HG03469 (cell line): ENCODE measurements around the gene RAP1GAP.

Source experiments
- ATAC-seq: cut with Tn5 transposase; IDR thresholded peaks from one replicate; pipeline ENCODE4 v1.9.1; 2021; ENCODE audit warnings: mild to moderate bottlenecking, moderate library complexity, moderate number of reproducible peaks; ENCODE audit not compliant: unreplicated experiment

The RAP1GAP gene

GRCh38 chr1:21614419-21615115 lies 54.6 kb downstream of the RAP1GAP start:
- no peak for ATAC-seq

- ATAC-seq, result no peak
These were observed 55.9 kb downstream of the RAP1GAP start for GRCh38 chr1:21613072-21613867.

DNA sequence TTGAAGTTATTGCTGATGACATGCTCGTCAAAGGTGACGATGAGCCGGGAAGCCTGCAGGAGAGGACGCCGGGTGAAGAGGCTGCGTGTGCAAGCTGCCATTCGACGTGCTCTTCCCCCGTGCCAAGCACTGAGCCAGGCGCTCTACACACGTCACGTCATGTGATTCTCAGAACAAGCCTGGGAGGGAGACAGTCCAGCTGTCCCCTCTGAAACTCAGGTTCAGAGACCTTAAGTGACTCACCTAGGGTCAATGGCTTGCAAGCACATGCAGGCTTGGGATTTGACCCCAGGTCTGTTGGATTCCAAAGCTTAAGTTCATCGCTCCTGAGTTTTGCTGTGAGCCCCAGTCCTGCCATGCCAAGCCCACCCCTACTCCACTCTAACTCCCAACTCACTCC lies 57.1 kb downstream of the RAP1GAP start:
- ATAC-seq, result no peak

DNA sequence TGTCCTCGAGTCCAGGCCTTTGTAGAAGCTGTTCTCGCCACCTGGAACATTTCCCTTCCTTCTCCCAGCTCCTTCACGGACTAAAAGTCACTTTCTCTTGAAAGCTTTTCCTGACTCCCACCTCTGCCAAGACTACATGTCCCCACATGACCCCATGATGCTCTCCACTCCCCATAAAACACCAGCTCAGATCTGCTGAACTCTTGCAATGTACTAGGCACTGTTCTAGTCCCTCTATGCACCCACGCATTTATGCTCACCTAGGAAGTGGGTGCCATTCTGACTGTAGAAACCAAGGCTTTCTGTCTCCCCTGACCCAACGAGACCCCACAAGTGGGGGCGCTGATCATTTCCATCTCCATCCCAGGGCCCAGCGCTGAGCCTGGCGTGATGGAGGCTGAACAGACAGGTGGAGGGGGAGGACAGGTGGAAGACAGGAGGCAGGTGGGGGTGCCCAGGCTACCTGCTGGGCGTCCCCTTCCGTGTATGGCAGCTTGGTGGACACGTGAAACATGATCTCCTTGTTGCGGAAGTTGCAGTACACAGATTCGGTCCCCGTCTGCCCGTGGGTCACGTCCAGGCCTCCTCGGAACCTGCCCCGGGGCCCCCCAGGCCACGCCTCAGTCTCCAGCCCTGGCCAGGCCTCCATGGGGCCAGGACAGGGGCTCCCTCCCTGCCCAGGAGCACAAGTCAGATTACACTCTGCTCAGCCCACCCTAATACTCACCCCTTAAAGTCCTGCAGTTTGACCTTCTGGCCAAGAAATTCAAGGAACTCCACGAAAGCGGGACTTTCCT lies 58.0 kb downstream of the RAP1GAP start:
- no peak for ATAC-seq

- ATAC-seq, result no peak
These were observed 59.1 kb downstream of the RAP1GAP start for GRCh38 chr1:21610027-21610426.

DNA sequence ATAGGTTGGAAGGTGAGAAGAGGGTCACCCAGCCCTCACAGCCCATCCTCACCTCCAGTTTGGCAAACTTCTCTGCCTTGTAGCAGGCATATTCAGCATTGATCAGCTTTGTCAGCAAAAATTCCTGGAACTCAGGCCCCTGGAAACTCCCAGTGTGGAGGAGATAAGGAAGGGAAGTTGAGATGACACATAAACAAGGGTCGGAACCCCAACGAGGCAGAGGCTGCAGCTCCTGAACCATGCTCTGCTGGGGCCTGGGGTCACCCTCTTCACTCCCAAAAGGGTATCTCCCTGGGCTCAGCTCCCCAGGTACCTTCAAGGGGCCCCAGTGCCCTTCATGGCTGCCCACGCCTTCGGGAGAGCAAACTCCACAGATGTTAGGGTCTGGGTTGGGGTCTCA lies 60.4 kb downstream of the RAP1GAP start:
- no peak for ATAC-seq

DNA sequence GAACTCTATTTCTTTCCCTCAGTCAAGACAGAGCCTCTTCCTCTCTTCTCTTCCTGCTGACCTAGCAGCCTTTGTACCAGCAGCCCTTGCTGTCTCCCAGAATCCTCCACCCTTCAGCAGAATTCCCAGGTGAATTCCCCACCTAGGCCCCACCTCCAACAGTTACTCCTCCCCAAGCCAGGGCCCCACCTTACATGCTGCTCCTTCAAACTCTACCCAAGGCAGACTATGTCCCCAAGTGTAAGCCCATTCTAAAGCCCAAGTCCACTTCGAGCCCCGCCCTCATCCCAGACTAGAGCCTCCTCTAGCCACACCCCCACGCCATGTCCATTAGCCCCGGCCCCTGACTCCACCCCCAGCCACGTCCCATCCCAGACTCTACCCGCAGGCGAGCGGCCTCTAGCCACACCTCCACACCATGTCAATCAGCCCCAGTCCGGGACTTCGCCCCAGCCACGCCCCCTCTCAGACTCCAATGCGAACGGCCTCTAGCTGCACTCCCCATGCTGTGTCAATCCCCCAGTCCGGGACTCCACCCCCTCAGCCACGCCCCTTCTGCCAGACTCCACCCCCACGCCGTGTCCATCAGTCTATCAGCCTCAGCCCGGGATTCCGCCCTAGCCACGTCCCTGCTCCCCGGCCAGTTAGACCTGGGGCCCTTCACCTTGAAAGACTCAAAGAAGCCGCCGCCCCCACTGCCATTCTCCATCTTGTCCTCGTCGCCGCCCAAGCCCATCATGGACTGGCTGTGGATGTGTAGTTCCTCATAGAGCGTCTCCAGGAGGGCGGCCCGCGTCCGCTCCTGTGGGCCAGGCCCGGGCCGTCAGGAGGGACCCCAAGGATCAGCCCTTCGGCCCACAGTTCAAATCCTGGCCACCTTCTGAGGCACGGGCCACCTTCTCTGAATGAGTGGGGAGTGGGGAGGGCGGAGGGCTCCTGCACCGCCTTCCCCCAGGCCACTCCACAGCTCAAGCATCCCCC lies 61.3 kb downstream of the RAP1GAP start:
- ATAC-seq, result no peak

DNA sequence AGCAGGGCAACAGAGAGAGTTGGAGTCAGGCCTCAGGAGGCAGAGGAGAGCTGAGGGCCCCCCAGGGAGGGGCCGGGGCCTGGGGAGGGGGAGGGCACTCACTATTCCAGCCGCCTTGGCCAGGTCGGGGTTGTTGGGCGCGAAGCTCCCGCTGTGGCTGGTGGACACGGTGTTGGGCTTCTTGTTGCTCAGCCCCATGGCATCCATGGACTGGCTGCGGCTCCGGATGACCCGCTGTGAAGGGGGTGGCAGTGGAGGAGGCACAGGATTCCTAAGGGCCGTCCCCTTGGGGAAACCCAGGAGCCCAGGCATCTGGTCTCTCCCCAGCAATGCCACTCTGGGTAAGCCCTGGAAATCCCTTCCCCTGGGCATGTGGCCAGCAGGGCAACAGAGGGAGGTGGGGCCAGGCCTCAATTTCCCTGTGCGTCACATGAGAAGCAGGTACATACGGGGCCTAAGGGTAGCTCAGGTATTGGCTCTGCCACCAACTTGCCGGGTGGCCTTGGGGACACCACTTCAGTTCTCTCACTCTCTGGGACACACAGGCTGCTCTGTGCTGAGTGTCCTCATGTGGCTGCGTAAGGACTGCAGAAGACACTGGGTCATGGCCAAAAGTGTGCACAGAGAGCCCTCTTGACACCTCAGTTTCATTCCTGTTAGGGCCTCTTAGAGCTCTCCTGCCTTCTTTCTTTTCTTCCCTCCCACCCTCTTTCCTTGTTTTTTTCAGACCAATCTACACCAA lies 63.0 kb downstream of the RAP1GAP start:
- no peak for ATAC-seq

DNA sequence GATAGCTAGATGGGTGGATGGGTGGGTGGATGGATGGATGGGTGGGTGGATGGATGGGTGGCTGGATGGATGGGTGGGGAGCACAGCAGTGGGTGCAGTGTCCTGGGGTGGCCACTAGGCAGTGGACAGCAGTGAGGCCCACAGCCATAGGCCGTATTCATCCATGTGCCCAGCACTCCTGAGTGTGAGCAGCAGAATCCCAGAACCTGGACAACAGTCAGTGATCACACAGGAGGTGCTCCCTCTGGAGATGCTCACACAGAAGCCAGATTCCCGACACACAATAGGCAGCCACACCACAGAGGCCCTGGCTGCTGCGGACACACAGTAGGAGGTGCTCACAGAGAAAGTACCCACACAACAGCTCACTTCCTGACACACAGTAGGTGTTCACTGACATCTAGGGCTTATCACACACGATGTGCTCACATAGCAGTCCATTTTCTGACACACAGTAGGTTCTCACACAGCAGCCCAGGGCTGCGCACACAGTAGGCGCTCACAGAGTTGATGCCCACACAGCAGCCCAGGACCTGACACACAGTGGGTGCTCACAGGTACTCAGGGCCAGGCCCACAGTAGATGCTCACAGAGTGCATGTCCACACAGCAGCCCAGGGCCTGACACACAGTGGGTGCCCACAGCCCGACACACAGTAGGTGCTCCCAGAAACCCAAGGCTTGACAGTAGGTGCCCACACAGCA lies 64.0 kb downstream of the RAP1GAP start:
- no peak for ATAC-seq

- ATAC-seq, result no peak
These were observed 64.8 kb downstream of the RAP1GAP start for GRCh38 chr1:21604208-21604957.

DNA sequence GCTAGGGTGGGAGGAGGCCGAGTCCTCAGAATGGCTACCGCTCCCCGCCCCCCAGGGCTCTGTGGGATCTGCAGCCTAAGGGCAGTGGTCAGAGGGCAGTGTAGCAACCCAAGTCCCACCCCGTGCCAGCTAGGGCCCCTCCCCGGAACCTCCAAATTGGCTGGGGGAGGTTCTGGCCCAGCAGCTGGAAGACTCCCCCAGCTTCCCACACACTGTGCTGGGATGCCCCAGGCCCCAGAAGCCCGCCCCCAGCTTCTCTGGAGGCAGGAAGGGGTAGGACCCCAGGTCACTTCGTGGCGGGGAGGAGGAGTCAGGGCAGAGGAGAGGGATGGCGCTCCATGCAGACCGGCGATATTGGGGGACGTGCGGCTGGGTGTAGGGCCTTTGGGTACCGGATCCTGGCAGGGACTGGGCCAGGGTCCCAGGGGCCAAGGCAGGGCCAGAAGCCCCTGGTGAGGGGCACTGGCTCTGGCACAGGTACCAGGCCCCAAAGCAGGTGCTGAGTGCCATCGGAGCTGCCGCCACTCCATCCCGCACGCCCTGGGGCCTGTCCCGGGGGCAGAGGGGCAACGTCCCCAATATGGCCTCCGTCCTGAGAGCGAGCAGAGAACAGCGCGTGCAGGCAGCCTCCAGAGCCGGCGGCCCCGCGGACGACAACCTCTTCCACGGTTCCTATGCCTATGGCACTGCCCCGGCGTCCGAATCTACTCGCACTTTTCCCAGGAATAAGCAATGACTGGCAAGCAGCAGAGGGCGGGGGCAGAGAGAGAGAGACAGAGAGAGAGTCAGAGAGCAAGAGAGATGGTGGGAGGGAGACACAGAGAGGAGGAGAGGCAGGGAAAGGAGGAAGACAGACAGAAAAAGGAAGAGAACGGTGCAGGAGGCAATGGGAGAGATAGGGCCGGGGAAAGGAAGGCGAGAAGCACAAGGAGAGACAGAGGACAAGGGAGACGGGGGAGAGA lies 65.7 kb downstream of the RAP1GAP start:
- ATAC-seq, result no peak

GRCh38 chr1:21601278-21602048 lies 67.7 kb downstream of the RAP1GAP start:
- ATAC-seq, result no peak

GRCh38 chr1:21599402-21599801 lies 69.8 kb downstream of the RAP1GAP start:
- ATAC-seq, result no peak

DNA sequence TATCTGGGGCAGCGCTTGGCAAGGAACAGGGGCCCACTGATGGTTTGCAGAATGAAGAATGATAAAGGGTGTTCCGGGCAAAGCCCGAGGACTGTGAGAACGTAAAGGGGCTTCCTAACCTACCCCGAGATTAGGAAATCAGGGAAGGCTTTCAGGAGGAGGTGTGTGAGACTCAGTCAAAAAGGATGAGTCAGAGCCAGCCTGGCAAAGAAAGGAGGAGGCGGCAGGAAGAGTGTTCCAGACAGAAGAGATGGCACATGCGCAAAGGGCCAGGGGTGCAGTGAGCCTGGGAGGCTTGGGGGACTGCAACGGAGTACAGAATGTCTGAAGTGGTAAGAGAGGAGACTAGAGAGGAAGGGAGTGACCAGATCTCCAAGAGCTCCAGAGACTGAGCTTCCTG lies 70.3 kb downstream of the RAP1GAP start:
- ATAC-seq, result no peak

- ATAC-seq, result no peak
These were observed 70.7 kb downstream of the RAP1GAP start for GRCh38 chr1:21598417-21598816.

DNA sequence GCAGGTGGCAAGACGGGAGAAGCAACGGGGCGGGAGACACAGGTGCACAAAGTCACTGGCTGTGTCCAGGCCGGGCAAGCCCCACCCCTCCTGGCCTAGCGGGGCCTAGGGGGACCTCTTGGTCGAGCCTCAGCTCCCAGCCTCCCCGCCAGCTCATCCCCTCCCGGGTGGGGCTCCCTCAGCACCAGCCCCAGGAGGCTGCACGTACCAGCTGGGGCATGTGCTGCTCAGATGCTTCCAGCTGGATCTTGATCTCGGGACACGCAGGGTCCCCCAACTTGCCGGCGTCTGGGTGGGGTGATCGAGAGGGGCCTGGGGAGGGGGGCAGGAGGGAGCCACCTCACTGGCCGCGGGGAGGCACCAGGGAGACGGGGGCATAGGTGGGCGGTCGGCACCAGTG lies 71.4 kb downstream of the RAP1GAP start:
- ATAC-seq, result no peak

DNA sequence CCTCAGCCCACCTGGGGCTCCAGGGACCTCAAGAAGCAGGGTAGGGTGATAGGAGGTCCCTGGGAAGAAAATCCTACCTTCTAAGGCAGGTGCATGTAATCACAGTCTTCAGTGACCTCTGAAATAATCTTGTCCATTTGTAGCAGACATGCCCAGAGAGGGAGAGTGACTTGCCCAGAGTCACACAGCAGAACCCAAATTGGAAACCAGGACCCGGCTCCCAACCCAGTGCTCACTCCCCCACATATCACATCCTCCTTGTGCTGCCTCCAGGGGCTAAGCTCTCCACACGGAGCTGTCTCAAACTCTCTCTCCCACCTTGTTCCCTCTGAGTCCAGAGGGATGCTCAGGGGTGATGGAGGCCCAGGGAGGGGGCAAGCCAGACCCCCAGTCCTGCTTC lies 72.5 kb downstream of the RAP1GAP start:
- no peak for ATAC-seq
